HG02571 (cell line): ENCODE measurements around the gene PRKRIP1.
"Not testable (repeated sequence)": the region's sequence is repeated elsewhere in the genome, so short reads cannot be mapped to it uniquely, and the experiment has no call there.

Experiments used
- ATAC-seq: cut with Tn5 transposase; IDR thresholded peaks from one replicate; pipeline ENCODE4 v1.9.1; 2021; ENCODE audit warnings: mild to moderate bottlenecking, moderate library complexity; ENCODE audit not compliant: unreplicated experiment

Gene PRKRIP1, protein sequence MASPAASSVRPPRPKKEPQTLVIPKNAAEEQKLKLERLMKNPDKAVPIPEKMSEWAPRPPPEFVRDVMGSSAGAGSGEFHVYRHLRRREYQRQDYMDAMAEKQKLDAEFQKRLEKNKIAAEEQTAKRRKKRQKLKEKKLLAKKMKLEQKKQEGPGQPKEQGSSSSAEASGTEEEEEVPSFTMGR

DNA sequence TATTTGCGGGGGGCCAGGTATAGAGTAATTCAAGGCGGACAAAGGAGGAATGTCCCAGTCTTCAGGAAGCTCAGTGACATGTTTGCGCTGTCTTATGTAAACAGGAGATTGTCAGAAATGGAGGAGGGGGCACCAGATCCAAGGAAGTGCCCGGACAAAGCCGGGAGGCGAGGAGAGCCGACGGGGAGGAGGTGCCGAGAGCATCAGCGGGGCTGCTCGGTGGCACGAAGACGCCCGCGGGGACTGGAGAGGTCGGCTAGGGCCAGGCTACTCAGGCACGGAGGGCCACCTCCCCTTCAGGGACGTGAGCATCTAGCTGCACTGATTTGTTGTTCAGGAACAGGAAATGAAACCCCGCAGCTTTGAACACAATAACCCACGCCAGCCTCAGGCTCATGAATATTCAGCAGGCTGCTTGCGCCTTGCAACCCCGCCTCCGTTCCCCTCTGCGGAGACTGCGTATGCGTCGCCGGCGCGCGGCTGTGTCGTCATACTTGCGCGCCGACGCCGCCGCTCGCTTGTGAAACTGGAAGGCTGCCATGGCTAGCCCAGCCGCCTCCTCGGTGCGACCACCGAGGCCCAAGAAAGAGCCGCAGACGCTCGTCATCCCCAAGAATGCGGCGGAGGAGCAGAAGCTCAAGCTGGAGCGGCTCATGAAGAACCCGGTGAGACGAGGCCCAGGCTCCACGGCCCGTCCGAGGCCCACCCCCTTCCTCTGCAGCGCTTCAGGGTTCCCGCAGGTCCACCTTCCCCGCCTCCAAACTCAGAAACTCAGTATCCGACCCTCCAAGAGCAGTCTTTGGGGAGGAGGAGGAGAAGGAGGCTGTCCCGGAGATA, at the start of gene PRKRIP1:
Gene PRKRIP1 (plus strand): TSS at position 491 of the 837 bp plus-strand sequence. CDS start 49 bp downstream, at position 540.
- peak; percentile 94 for ATAC-seq

DNA sequence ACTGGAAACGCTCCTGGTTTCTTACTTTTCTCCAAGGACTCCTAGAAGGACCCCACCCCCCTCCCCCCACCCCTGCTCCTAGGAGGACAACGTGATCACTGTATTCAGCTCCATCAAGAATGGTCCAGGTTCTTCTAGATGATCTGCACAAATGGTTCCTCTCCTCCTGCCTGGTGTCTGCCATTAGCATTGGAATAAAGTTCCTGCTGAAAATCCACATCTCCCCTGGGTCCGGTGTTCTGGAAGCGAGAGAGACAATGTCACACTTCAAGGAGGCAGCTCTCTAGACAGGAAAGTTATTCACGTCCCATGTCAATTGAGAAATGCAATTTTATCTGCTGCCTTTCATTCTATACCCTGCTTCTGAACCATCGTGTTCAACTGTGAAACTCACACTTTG, 49.2 kb upstream of the PRKRIP1 start:
- not testable (repeated sequence) for ATAC-seq

DNA sequence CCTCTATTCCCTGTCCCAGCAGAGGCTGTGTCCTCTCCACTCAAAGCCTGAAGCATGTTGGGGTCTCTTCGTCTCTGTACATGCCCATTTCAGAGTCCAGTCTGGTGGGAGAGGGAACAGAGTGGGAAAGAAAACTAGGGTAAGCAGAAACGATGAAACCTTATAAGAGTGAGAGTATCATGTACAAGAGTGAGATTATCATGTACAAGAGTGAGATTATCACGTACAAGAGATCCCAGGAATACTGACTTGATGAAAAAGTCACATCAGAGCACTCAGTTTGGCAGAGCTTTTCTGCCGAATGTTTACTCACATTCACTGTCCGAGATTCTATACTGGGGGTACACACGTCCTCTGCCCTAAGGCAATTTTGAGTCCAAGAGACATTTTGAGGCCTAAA, 39.8 kb upstream of the PRKRIP1 start, which contains the start of gene SPDYE6:
Gene SPDYE6 (minus strand): TSS at position 101 of the 400 bp plus-strand sequence. CDS start 421 bp downstream, outside the sequence.
- ATAC-seq: not testable (repeated sequence)

DNA sequence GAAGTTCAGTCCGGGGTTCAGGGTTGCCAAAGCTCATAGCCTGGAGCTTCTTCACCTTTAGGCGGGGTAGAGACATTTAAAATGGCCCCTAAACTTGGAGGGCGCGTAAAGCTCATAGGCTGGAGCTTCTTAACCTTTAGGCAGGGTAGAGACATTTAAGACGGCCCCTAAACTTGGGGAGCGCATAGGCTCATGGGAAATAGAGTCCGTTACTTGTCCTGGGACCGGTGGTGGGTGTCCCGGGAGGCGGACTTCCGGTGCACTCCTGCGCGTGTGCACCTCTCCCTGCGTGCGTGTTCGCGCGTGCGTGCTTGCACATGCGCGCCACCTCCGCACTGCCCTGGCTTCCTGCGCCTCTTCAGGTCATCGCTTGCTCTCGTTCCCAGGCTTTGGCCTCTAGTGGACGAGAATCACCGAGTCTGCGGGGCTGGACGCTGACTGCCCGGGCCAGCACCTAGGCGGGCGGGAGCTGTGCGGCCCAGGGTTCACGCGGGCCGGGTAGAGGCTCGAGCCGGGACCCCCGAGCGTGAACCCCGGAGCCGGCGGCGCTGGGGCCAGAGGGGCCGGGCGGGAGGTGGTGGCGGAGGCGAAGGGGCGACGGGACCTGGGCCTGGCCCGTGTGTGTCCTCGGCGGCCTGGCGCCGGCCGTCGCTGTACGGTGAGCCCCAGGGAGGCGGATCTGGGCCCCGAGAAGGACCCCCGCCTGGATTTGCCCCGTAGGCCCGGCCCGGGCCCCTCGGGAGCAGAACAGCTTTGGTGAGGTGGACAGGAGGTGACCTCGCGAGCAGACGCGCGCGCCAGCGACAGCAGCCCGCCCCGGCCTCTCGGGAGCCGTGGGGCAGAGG, 32.4 kb upstream of the PRKRIP1 start:
- peak; percentile 99 for ATAC-seq

DNA sequence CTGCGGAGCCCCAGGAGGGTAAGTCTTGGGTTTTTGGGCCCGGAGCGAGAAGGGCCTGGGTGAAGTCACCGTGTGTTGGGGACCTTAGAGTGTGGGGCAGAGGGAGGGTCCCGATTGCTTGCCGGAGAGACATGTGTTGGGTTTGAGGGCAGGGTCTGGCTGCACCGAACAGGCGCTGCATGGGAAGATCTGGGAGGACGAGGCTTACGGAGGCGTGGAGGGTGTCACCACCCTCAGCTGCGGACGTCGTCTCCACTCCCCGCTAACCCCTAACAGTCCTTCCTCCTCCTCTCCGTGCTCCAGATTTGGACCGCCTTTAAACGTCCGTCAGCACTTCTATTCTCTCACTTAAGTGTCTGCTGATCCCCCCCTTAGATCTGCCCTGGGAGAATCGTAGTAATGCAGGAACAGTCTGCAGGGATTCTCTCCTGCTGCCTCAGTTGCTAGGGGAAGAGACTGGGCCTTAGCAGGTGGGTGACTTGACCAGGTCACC, 31.7 kb upstream of the PRKRIP1 start:
- not testable (repeated sequence) for ATAC-seq

DNA sequence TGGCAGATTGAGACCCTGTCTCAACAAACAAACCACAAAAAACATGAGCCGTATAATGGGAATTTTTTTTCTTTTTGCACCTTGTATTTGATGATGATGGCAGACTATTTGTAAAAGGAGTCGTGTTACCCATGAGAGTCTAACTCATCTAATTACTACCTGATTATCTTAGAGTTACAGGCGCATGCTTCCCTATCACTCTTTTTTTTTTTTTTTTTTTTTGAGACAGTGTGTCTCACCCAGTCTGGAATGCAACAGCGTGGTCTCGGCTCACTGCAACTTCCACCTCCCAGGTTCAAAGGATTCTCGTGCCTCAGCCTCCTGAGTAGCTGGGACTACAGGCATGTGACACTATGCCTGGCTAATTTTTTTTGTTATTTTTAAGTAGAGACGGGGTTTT, 30.8 kb upstream of the PRKRIP1 start:
- not testable (repeated sequence) for ATAC-seq

DNA sequence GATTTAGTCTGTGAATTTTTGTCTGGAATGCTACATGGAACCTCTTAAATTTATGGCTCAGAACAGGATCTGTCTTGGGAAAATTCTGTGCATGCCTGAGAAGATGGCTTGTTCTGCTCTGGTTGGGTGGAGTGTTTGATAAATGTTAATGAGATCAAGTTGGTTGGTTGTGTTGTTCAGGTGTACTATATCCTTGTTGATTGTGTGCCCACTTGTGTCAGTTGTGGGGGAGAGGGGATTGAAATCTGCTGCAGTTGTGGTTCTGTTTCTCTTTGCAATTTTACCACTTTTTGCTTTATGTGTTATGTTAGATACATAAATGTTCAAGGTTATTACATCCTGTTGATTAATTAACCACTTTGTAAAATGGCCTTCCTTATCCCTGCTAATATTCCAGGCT, 26.1 kb upstream of the PRKRIP1 start:
- ATAC-seq: not testable (repeated sequence)

DNA sequence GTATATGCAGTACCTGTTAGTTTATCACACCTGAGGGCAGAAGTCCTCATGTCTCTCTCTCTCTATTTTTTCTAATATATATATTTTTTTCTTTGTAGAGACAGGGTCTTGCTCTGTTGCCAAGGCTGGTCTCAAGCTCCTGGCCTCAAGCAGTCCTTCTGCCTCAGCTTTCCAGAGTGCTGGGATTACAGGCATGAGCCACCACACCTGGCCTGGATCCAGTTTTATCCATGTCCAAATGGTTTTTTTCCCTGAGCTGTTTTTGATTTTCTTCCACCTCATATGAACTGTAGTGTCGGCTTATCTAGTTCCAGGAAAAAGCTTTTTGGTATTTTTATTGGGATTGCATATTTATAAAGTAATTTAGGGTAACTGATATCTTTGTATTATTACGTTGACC, 23.4 kb upstream of the PRKRIP1 start:
- ATAC-seq: not testable (repeated sequence)

DNA sequence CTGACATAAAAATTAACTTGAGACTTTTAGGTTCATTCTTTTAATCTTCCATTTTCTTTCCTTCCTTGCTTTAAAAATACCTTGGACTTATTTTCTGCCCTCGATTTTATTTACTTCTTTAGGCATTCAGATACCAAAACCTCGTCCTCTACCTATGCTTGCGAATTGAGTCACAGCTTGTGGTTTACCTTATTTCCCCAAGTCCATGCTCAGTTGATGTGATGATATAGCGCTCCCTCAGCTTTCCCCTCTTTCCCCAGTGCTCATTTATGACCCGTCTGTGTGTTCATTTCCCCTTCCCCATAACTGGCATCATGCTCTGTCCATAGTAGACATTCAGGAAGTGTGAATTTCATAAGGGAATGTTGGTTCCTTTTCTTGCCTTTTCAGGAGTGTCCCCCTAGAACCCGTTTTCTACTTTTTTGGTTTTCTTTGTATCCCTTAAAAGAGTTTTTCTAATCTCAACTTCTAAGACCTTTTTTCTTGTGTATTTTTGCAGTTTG, 19.1 kb upstream of the PRKRIP1 start:
- no peak for ATAC-seq

DNA sequence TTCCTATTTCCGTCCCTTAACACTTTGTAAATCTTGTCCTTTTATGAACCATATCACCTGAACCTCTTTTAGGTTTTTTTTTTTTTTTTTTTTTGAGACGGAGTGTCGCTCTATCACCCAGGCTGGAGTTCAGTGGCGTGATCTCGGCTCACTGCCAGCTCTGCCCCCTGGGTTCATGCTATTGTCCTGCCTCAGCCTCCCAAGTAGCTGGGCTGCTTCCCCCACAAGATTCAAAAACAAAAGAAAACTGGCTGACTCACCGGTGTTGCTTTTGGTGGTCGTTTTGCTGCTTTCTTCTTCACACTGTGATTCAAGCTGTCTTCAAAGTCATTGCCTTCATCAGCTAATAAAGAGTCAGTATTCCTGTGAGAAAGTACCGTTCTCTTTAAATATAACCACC, 15.3 kb upstream of the PRKRIP1 start:
- not testable (repeated sequence) for ATAC-seq

DNA sequence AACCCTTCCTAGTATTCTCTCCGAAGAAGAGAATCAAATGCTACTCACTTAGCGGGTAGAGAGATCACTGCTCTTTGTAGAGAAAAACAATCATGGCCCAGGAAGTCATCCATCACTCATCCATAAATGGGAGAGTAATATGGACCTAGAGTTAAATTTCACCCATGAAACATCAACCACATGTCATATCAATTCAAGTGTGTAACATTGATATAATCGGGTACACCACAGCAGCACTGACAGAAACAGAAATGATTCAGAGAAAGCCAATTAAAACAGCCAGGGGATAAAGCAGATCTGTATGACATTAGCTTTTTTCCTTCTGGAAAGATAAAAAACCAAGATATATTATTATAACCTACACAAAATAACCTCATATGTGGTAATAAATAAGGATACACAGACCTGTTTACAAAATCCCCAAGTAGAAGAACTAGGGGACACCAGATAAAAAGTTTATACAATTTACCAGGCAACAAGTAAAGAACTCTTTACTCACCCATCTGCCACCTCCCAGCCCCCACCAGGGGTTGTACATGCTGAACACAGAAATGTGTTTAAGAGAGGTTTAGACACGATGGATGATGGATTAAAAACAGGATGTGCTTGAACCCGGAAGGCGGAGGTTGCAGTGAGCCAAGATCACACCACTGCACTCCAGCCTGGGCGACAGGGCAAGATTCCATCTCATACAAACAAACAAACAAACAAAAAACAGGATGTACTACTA, 14.3 kb upstream of the PRKRIP1 start:
- not testable (repeated sequence) for ATAC-seq

DNA sequence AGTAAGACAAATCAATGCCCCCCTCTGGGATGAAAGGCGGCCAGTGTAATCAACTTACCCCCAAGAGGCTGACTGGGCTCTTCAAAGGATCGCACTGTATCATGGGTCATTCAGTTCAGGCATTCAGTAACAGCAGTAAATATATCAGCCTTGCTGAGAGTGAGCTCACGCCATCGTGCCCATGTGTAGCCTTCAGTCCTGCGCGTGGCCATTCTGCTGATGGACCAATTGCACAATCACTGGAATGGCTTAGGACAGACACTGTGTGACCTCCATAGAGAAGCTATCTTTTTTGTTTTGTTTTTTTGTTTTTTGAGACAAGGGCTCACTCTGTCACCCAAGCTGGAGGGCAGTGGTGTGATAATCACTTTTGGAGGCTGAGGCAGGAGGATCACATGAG, 9.1 kb upstream of the PRKRIP1 start:
- ATAC-seq: no peak

DNA sequence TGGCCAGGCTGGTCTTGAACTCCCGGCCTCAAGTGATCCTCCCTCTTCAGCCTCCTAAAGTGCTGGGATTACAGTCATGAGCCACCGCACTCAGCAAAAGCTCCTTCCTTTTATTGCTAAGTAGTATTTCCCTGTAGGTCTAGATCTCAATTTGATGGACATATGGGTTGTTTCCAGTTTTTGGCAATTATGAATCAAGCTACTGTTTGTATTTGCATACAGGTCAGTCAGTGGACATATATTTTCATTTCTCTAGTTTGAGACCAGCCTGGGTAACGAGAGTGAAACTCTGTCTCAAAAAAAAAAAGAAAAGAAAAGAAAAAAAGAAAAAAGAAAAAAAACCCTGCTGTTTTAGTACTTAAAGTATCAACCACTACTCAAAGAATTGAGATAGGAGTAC, 6.4 kb upstream of the PRKRIP1 start:
- ATAC-seq: peak; percentile 49

DNA sequence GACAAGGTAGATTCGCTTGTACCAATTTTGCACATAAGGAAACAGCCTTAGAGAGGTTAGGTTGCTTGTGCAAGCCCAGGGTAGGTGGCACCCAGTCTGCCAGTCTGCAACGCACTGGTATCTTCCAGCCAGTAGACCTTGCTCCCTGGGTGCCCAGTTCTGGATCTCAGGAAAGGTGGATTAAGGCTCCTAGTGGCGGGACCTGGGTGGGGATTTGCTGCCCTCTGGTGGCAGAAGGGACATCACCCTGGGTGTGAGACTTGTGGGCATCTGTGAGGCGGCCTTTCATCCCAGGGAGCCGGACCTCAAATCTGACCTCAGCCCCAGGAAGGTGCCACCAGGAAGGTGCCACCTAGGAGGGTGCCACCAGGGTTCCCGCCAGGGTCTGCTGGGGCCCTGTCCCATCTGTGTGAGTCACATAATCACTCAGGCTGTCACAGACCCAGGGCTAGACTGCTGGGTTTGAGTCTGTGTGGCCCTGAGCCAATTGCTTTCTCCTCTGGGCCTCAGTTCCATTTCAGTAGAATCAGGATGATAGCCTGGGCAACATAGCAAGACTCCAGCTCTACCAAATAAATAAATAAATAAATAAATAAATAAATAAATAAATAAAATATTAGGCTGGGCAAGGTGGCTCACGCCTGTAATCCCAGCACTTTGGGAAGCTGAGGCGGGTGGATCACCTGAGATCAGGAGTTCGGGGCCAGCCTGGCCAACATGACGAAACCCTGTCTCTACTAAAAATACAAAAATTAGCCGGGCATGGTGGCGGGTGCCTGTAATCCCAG, 5.3 kb upstream of the PRKRIP1 start:
- ATAC-seq: no peak

DNA sequence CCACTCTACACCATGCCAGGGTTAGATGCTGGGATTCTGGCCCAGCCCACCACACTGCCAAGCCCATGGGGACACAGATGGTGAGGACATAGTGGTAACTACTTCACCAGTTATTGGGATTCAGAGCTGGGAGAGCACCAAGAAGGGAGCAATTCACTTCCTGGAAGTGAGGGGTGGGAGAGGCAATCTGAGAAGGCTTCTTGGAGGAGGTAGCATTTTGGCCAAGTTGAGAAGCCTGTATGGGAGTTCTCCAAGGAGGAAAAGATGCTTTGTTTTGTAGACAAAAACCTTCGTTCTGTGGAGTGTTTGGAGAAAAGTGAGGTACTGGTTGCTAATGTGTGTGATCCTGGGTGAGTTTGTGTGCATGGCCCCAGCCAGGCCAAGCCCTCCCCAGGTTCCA, 3.8 kb upstream of the PRKRIP1 start:
- no peak for ATAC-seq

DNA sequence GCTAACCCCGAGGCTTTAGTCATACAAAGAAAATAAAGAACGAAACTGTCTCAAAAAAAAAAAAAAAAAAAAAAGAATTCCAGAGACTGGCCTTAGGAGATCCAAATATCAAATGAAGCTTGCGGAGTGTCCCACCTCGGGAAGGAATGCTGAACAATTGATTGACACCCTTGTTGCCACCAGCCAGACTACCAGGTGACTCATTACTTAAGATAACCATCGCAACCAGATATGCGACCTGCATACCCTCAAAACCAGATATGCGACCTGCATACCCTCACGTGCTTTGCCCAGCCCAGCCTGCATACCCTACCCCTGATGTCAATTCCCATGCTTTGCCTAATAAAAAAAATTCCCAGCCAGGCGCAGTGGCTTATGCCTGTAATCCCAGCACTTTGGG, 2.7 kb upstream of the PRKRIP1 start:
- no peak for ATAC-seq

DNA sequence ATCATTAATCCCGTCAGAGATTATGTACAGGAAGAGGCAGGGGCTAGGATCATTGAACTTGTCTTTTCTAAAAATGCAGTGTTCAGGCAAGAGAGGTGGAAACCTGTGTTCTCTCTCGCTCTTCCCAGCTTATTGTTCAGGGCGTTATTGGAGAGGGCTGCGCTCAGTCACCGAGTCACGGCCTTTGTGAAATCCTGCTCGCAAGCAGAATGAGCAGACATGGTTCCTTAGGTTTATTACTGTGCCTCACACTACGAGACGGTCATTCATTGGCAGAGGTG, 631 bp upstream of the PRKRIP1 start:
- ATAC-seq: no peak

DNA sequence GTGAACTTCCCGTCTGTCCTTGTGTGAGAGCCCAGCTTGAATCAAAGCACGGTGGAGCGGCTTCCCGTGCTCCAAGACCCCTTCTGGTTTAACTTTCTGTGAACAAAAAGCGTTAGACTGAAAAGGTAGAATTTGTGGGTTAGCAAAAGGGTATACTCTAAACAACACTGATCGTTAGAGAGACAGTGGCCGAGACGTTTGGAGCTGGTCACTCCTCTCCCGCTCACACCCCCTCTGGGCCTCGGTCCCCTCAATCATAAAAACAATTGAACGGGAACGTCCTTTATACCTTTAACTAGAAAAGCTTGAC, 502 bp downstream of the PRKRIP1 start:
- ATAC-seq: peak; percentile 7

DNA sequence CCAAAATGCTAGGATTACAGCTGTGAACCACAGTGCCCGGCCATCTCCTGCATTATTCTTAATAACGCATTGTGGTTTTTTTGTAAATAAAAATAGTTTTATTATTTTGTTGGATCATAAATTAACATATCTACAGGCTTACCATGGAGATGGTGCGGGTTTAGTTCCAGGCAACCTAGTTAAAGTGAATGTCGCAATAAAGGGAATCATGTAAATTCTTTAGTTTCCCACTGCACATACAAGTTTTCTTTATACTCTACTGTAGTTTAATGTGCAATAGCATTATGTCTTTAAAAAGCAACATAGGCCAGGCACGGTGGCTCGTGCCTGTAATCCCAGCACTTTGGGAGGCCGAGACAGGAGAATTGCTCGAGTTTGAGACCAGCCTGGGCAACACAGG, 2.4 kb downstream of the PRKRIP1 start:
- no peak for ATAC-seq

DNA sequence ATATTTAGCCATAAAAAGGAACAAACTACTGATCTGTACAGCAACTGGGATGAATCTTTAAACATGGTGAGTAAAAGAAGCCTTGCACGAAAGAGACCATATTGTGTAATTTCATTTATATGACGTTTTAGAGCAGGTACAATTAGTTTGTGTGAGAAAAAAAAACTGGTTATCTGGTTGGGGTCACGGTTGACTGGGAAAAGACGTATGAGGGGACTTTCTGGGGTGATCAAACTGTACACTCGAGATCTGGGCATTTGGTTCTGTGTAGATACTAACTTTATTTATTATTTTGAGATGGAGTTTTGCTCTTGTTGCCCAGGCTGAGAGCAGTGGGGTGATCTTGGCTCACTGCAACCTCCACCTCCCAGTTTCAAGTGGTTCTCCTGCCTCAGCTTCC, 4.2 kb downstream of the PRKRIP1 start:
- ATAC-seq: no peak
